Measurements from ENCODE around the gene RUNX1. TPM values are rescaled to one million over a fixed set of nuclear protein-coding genes. Genes with fewer than 3 reads are reported as not detected.
A peak's percentile ranks its signal among the peaks of the same experiment; 100 is the strongest.

Gene RUNX1
- polyA plus RNA-seq, 3 donors: 6.2 to 49.7 (median 8.7) TPM

GRCh38 chr21:34946916-34947534 lies 102.1 kb downstream of the RUNX1 start:
- no peak overlapping the region for H3K27ac ChIP-seq (ENCODE audit: low read depth in 1 of 2, low read length in 2 of 2)
- no CpG with 5 or more reads among the region's 2 CpGs for WGBS (ENCODE audit: insufficient coverage)
- intact Hi-C loops (cut with micrococcal nuclease): loop anchor here in 1 of 2 donors (10.0 kb wide), 1 partner anchor 52 kb away; no protein-coding TSS in a partner anchor
- peak overlapping the region in 2 of 7 donors; percentile 13 to 79 for H3K27ac Mint-ChIP-seq
- H3K4me1 ChIP-seq (ENCODE audit: control insufficient read depth in 1 of 2, insufficient read depth in 2 of 2, low read length in 2 of 2): peaks cover 11 to 19% of the 10 kb centered on the region in 2 donors
- H3K9ac ChIP-seq (ENCODE audit: insufficient read depth, low read length, poor library complexity, severe bottlenecking): no peak overlapping the region
- no peaks in the 10 kb centered on the region for H3K9me3 ChIP-seq (replicated peaks in 1 of 2; ENCODE audit: control insufficient read depth in 1 of 2, insufficient read depth in 1 of 2, low read length in 2 of 2)
- H3K36me3 ChIP-seq (replicated peaks in 1 of 2; ENCODE audit: control insufficient read depth in 1 of 2, insufficient read depth in 2 of 2, low read length in 2 of 2): peaks cover 0 to 3% of the 10 kb centered on the region in 2 donors
- no peak overlapping the region for H3K4me3 Mint-ChIP-seq
- no peak overlapping the region for H2AFZ ChIP-seq (ENCODE audit: insufficient read depth, low read depth, low read length, poor library complexity, severe bottlenecking)
- peaks cover 14 to 33% of the 10 kb centered on the region in 2 donors for H3K36me3 Mint-ChIP-seq
- DNase-seq: no peak
- H4K20me1 ChIP-seq (ENCODE audit: insufficient read depth, low read length): peaks cover 85% of the 10 kb centered on the region
- no peak overlapping the region for H3K4me3 ChIP-seq (replicated peaks in 1 of 3; ENCODE audit: low read depth in 2 of 3, low read length in 3 of 3)
- peaks cover 0 to 1% (median 0%) of the 10 kb centered on the region in 7 donors for H3K9me3 Mint-ChIP-seq
- no peak overlapping the region for H3K4me2 ChIP-seq (replicated peaks; ENCODE audit: extremely low read depth, low read length, poor library complexity, severe bottlenecking)
- H3K27me3 ChIP-seq (ENCODE audit: control insufficient read depth in 2 of 2, insufficient read depth in 2 of 2, low read length in 2 of 2): no peaks in the 10 kb centered on the region
- TF ChIP-seq CTCF (IDR thresholded peaks at IDR 0.05): no peak
- H3K27me3 Mint-ChIP-seq (ENCODE audit: low read depth in 3 of 3): peaks cover 0 to 2% (median 0%) of the 10 kb centered on the region in 3 donors
- peaks cover 94% of the 10 kb centered on the region for H3K79me2 ChIP-seq (ENCODE audit: insufficient read depth, low read length)
- H3K4me1 Mint-ChIP-seq: peaks cover 42% of the 10 kb centered on the region

GRCh38 chr21:34946385-34946840 lies 102.7 kb downstream of the RUNX1 start:
- Histone ChIP-seq H2AFZ (ENCODE audit: insufficient read depth, low read depth, low read length, poor library complexity, severe bottlenecking) (no peak overlapping the region), H3K27ac (ENCODE audit: low read depth in 1 of 2, low read length in 2 of 2) (peak overlapping the region in 1 of 2 donors; percentile 34), H3K9ac (ENCODE audit: insufficient read depth, low read length, poor library complexity, severe bottlenecking) (no peak overlapping the region), H3K4me2 (replicated peaks; ENCODE audit: extremely low read depth, low read length, poor library complexity, severe bottlenecking) (no peak overlapping the region), H3K4me1 (ENCODE audit: control insufficient read depth in 1 of 2, insufficient read depth in 2 of 2, low read length in 2 of 2) (peaks cover 11 to 19% of the 10 kb centered on the region in 2 donors), H4K20me1 (ENCODE audit: insufficient read depth, low read length) (peaks cover 84% of the 10 kb centered on the region), H3K4me3 (replicated peaks in 1 of 3; ENCODE audit: low read depth in 2 of 3, low read length in 3 of 3) (no peak overlapping the region), H3K36me3 (replicated peaks in 1 of 2; ENCODE audit: control insufficient read depth in 1 of 2, insufficient read depth in 2 of 2, low read length in 2 of 2) (peaks cover 0 to 3% of the 10 kb centered on the region in 2 donors), H3K9me3 (replicated peaks in 1 of 2; ENCODE audit: control insufficient read depth in 1 of 2, insufficient read depth in 1 of 2, low read length in 2 of 2) (no peaks in the 10 kb centered on the region), H3K79me2 (ENCODE audit: insufficient read depth, low read length) (peaks cover 98% of the 10 kb centered on the region), H3K27me3 (ENCODE audit: control insufficient read depth in 2 of 2, insufficient read depth in 2 of 2, low read length in 2 of 2) (no peaks in the 10 kb centered on the region)
- intact Hi-C loops (cut with micrococcal nuclease): loop anchor here in 1 of 2 donors (10.0 kb wide), 1 partner anchor 52 kb away; no protein-coding TSS in a partner anchor
- Mint-ChIP-seq H3K27ac (peak overlapping the region in 5 of 7 donors; percentile 7 to 80 (median 23)), H3K36me3 (peaks cover 12 to 31% of the 10 kb centered on the region in 2 donors), H3K4me3 (no peak overlapping the region), H3K4me1 (peaks cover 43% of the 10 kb centered on the region), H3K9me3 (no peaks in the 10 kb centered on the region), H3K27me3 (ENCODE audit: low read depth in 3 of 3) (peaks cover 0 to 2% (median 0%) of the 10 kb centered on the region in 3 donors)
- peak in 2 of 3 donors; percentile 49 to 63 for DNase-seq
- TF ChIP-seq CTCF (IDR thresholded peaks at IDR 0.05): no peak
- WGBS (ENCODE audit: insufficient coverage): 0% methylated on average over 1 of the region's 1 CpG
